Measurements from ENCODE around the gene OR8B12.

The OR8B12 gene, protein sequence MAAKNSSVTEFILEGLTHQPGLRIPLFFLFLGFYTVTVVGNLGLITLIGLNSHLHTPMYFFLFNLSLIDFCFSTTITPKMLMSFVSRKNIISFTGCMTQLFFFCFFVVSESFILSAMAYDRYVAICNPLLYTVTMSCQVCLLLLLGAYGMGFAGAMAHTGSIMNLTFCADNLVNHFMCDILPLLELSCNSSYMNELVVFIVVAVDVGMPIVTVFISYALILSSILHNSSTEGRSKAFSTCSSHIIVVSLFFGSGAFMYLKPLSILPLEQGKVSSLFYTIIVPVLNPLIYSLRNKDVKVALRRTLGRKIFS

DNA sequence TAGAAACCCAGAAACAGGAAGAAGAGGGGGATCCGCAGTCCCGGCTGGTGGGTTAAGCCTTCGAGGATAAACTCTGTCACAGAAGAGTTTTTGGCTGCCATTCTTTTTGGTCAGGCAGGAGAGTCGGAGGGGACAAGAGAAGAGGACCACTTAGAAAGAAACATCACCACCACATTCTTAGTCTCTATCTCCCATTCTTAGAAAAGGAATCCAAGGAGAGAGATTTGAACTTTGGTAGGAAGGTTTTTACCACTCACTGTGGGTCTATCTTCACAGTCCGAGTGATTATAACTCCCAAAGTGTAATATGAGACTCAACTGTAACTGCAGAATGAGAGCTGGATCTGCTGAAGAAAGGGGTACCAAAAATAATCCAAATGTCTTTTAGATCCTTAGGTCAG lies at the start of gene OR8B12:
Gene OR8B12 (minus strand): TSS at position 101 of the 400 bp plus-strand sequence. CDS start 0 bp downstream, at position 101.
- no peak for DNase-seq

DNA sequence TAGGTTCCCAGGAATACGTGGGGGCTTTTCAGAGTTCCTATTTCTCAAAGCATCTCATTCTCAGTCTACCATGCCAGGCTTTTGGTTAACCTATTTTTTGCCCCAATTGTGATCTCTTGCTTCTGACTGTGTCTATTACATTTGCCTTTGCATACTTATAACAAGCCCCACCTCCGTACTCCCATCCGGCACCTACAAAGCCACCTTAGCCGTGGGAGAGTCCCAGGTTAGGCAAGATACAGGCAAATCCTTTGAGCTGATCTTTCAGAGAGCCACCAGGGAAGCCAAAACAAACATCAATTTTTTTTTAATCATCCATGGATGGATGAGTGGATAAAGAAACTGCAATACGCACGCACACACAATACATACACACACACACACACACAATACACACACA lies 49.2 kb upstream of the OR8B12 start:
- DNase-seq, result no peak

DNA sequence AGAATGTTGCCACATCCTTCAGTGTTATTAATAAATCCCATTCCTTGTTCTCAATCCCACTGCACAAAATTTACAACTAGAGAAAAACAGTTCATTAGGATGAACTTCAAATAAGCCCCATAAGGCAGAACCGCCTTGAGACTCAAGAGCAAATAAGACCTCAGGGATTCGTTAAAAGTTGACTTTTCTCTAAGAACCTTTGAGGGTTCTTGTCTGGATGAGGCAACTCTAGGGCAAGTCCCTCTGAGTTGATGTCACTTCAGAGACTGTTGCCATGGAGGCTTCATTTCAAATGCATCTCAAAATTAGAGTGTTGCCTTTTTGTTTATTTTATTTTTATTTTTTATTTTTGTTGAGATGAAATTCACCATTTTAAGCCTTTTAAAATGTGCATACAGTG lies 48.0 kb upstream of the OR8B12 start:
- DNase-seq, result no peak

DNA sequence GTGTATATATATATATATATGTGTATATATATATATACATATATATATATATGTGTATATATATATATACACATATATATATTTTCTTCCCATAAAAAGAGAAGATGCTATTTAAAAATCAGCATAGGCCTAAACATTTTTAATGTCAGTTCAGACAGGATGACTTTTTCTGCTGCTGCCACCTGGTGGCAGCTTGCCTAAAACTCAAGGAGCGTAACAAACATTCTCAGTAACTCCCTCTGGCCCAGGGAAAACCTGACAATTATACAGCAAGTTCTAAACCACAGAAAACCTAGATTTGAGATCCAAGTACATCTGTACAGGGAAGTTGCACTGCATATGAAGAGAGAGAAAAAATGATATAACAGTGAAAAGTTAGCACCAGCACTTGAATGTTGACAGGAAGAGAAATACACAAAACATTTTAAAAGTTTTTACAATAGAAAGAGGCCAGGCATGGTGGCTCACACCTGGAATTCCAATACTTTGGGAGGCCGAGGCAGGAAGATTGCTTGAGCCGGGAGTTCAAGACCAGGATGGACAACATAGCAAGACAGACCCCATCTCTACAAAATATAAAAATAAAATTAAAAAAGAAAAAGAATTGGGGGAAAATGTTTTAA lies 42.9 kb upstream of the OR8B12 start:
- peak; percentile 42 for DNase-seq

DNA sequence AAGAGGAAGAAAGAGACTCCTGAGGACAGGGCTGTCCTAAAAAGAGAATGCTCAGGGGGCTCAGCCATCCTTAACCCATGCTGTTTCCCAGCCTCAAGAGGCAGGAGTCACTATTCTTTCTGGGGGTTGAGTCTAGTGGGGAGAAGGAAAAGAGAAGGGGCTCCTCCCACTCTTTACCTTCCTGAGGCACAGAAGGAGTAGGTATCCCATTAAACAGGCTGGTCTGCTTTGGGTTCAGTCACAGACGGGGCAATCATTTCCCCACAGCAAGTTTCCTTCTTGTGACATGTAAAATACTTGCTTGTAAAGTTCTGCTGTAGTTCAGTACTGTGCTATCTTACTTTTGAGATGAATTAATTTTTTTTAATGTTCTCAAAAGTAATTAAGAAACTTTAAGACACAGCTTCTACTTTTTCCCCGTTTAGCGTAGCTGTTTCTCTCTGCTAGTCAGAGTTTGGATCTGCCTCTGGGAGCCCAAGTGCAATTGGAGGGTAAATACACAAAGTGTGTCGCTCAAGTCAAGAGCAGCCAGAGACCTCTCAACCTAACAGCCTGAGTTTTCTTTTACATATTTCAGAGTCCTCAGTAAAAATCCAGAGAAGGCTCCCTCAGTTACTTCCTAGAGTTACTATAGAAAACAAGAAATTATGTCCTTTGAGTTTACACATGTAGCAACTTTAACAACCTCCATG lies 41.4 kb upstream of the OR8B12 start:
- DNase-seq, result no peak

DNA sequence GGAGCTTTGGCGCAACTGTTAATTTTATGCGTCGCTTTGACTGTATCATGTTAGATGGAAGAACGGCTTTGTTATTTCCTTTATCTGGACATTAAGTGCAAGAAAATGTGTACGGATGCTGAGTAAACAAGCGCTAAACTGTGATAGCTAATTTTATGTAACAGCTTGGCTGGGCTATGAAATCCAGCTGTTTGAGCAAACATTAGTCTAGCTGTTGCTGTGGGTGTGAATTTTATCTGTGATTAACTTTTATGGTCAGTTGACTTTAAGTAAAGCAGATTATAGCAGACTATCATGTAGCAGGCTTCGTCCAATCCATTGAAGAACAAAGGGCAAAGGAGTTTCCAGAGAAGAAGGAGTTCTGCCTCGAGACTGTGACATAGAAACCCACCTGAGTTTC lies 40.3 kb upstream of the OR8B12 start:
- no peak for DNase-seq

DNA sequence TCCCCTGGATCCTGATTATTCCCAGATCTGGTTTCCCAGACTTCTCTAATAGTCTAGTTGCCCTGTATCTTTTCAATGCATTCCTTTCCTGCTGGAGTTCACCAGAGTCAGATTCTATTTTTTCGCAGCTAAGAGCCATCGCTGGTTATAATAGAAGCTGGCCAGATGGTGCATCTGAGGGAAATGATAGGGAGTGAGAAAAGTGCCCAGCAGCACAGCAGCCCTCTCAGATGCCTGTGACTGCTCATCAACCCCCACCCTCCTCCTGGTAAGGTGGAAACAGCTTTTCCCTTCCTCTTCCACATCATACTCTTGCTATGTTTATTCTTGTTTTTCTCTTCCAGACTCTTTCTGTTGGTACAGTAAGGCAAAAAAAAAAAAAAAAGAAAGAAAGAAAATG lies 39.1 kb upstream of the OR8B12 start:
- DNase-seq, result no peak

DNA sequence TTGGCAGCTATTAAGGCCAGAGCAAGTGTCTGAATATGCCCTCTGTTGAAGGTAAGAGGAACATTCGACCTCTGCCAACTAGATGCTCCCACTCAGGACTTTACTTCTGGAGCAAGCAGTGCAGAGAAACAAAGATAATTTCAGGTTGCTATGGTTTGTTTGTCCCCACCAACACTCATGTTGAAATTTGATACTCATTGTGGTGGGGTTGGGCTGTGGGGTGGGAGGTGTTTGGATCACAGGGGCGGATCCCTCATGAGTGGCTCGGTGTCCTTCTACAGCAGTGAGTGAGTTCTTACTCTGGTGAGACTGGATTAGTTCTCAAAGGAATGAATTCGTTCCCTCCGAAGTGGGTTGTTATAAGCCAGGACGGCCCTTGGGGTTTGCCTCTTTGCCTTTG lies 38.4 kb upstream of the OR8B12 start:
- no peak for DNase-seq

DNA sequence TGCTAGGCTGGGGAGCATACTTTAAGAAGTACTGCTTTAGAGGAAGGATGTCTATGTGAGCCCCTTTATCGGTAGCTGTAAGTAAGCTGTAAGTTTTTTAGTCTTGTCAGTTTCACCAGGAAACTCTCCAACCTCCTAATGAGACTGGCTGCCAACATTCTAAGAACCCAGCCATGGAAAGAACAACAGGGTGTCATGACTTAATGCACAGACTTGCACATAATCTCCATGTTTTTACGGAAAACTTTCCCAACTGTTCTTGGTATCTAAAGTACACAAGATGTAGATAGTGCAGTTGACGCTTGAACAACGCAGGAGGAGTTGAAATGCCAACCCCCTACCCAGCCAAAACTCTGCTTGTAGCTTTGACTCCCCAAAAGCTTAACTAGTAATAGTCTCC lies 35.3 kb upstream of the OR8B12 start:
- DNase-seq, result no peak

DNA sequence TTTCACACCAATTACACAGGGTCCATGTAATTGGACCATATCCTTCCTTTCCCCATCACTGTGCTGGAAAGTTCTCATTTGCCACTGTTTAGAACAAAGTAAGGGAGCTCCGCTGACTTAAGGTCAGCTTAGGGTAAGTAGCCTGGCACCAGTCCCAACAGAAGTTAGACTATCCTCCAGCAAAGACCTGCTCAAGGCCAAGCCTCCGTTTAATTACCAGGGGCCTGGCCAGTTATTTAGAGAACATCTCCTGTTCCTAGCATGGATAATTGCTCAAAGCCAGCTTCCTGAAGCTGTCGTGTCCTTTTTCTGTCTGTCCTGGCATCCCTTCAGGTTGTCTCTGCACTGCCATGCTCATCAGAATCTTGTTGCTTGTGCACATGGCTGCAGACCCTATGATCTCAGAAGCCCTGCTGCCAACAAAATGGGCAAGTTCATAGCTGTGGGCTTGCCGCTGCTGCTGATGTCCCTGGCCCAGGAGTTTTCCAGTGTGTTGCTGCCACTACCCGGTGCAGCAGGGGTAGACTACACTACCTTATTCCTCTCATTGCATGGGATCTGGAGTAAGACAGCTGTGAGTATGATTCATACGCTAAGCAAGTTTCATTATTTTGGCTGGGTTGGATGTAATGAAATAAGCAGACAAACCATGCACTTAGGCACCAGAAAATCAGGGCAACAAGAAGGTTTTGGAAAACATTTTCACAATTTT lies 34.4 kb upstream of the OR8B12 start:
- peak; percentile 45 for DNase-seq

DNA sequence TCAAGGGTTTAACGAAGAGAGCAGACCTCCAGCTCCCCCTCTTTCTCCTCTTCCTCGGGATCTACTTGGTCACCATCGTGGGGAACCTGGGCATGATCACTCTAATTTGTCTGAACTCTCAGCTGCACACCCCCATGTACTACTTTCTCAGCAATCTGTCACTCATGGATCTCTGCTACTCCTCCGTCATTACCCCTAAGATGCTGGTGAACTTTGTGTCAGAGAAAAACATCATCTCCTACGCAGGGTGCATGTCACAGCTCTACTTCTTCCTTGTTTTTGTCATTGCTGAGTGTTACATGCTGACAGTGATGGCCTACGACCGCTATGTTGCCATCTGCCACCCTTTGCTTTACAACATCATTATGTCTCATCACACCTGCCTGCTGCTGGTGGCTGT lies 26.7 kb upstream of the OR8B12 start:
- no peak for DNase-seq

DNA sequence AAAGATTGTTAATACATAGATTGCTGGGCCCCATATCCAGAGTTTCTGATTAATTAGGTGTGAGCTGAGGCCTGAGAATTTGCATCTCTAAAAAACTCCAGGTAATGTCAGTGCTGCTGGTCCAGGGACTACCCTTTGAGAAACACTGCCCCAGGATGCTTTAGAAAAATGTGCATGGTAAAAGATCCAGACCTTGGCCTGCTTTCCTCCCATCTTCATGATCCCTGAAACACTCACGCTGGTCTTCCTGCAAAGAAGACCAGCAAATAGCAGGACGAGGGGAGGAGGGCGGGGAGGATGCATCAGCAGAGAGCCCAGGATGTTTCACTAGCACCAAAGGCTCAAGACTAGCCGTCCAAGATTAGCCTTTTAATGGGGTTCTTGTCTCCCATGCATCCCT lies 26.2 kb upstream of the OR8B12 start, which contains the start of gene OR8A1:
Gene OR8A1 (plus strand): TSS at position 301 of the 400 bp plus-strand sequence. CDS start 123 bp downstream, outside the sequence.
- no peak for DNase-seq

DNA sequence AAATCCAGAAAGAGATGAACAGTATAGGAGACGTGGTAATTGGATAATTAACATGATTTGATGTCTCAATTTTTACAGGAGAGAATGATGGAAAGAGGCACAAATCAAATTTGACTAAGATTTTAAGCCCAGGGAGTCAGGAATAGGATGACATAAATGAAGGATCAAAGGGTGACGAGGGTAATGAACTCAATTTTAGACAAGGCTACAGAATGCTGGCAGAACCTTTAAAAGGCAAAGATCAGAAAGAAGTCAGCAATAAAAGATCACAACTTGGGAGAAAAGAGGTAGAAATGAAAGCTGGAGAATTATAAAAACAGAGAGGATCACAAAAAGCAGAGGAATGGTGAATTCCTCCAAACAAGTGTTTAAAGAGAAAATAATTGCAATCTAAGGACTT lies 13.4 kb upstream of the OR8B12 start:
- DNase-seq, result no peak

DNA sequence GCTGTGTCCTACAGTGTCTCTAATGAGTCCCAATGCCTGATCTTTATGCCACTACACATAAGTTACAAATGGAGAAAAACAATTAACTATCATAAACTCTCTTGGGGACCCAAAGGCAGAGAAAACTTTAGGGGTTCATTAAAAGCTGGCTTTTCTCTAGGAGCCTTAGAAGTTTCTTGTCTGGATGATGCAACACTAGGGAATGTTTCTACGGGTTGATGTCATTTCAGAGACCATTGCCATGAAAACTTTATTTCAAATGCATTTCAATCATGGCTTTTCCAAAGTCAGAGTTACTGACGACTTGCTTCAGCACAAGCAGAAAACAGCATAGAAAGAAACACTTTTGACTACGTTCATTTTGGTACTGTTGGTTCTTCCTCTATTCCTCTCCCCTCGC lies 8.5 kb upstream of the OR8B12 start:
- no peak for DNase-seq

DNA sequence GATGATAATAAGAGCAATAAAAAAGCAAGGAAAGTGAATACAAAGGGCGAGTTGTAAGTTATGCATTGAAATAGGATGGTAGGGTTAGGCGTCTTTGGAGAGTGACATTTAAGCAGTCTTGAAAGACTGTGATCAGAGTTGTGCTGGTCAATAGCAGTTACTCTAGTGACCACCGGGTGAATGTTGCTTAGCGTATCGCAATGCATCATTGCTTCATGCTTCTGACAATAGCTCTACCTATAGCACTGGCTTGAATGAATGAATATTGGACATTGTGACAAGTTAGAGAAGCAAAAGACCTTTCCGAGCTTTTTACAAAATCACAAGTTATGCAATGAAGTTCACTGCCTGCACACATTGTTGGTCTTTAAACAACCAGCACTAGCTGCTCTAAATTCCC lies 7.7 kb upstream of the OR8B12 start:
- DNase-seq, result no peak

DNA sequence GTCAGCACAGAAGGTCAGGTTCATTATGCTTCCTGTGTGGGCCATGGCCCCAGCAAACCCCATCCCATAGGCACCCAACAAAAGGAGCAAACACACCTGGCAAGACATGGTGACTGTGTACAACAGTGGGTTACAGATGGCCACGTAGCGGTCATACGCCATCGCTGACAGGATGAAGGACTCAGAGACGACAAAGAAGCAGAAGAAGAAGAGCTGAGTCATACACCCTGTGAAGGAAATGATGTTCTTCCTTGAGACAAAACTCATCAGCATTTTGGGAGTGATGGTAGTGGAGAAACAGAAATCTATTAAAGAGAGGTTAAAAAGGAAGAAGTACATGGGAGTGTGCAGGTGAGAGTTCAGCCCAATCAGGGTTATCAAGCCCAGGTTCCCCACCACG lies 309 bp downstream of the OR8B12 start:
- no peak for DNase-seq

DNA sequence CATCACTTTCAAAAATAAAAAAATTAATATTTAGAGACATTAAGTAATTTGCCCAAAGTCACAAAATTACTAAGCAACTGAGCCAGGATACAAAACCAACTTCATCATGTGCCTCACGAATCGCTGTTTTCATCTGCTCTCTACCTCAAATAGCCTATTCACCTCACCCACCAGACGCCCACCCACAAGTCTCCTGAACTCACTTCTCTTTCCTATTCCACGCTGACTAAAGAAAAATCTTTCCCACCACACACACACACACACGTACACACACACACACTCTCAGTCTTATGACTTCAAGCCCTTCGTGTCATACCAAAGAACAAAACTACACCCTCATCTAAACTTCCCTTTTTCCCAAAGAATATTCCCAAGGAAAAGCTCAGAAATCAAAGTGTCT lies 2.2 kb downstream of the OR8B12 start:
- no peak for DNase-seq

DNA sequence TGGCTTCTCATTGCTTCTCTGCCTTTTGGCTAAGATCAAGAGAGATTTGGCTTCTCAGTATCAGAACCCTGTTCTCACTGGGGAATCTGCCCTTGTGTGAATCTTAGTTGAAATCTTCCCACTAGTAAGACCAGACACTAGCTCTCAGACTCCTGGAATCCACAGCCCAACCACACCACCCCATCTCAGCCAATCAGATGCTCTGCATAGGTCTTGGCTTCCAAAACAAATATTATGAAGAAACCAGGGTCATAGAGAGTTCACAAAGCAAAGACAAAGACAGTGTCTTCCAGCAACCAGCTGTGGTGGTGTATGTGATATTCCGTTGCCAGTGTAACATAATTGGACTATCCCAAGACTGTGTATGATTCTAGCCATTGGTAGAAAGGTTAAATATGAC lies 5.4 kb downstream of the OR8B12 start:
- peak; percentile 49 for DNase-seq

DNA sequence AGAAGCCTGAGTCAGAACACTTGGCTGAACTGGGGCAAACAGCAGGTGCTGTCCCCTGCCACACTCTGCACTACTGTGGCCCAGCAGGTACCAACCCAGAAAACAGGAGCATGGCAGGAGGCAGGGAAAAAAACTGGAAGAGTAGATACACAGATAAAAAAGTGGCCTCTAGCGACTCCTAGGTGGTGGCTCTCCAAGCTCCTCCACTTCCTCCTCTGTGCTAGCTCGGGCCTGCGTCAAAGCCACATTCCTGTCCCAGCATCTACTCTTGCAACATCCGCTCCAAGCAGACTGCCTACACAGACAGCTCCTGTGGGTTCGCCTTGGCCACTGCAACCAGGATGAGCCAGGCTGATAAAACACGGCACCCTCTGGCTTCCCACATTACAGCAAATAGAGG lies 6.9 kb downstream of the OR8B12 start:
- peak; percentile 57 for DNase-seq

DNA sequence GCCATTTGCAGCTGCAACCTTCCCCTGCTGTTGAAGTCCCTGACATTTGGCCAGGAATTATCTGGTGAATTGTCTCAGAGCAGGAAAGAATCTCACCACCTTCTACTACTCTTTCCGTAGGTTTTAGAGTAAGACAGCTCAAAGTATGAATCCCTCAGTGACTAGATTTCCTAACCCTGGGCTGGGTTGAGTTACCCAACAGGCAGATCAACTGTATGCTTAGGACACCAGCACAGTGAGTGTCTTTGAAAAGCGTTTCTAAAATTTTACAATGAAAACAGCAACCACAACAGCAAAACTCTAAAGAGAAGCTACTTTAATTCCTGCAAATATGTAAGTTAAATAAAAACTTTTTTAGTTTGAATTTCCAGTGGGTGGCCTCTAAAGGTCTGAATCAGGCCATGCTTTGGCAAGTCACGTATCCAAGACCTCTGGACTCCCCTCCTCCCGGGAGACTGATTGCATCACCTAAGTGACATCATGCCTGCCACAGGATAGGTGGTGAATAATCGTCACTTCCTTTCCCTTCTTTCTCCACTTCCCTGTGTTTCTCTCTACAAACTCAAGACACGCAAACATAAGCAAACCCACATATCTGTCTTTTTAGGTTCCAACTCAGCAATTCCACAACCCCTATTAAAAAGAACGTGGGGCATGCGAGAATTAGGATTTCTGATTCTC lies 7.8 kb downstream of the OR8B12 start:
- no peak for DNase-seq

DNA sequence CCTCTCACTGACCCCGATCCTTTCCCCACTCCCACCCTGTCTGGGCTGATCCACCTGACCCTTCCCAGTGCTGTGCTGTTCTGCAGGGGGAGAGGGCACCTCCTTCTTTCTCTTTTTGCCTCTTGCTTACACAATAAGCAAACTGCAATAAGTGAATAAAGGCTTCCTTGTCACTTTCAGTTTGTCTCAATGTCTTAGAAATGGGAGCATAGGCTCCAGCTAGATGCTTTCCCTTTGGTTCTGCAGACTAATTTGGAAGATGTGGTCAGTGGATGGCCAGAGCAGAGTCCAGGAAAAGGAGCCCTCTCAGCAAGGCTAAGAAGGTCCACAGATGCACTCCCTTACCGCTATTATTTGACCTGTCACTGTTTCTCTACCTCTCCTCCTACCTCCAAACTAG lies 9.4 kb downstream of the OR8B12 start:
- DNase-seq, result no peak

DNA sequence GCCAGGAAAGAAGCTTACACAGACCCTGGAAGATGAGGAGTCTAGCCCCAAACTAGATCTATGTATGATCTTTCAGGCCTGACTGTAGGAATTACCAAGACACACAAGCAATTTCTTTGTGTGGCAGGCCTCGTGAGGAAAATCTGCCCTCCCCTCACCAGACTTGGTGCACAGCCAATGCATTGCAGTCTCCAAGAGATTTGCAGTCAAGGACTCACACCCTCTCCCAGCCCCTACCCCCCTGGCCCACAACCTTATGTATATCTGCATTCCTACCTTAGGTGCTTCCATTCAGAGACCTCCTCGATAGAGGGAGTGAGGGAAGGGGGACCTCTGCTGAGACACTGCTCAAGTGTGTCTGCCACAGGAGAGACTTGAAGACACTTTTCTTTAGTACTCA lies 9.8 kb downstream of the OR8B12 start:
- DNase-seq, result no peak

DNA sequence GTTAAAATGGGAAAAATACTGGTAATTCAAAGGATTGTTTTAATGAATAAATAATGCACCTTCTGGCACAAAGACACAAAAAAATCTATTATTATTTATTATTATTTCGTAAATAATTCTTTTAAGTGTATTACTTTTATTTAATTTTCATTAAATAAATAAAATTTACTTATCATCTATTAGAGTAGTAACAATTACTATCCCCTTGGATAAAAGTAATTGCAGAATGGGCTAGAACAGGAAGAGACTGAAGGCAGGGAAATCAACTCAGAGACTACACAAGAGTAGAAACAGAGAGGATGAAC lies 23.0 kb downstream of the OR8B12 start:
- no peak for DNase-seq

Data from left hindlimb (tissue), 1 donor.